Muscle of leg (tissue), 11 donors: ENCODE results near the gene FN3K. TPM values are rescaled to one million over a fixed set of nuclear protein-coding genes. Genes with fewer than 3 reads are reported as not detected.
A peak's percentile ranks its signal among the peaks of the same experiment; 100 is the strongest.
"Not testable (repeated sequence)": the region's sequence is repeated elsewhere in the genome, so short reads cannot be mapped to it uniquely, and the experiment has no call there.

ENCODE experiments used
- DNase-seq: peaks from one replicate; pipeline ENCODE4 v3.0.0; 2013
- H3K27ac ChIP-seq: one replicate; pipeline ENCODE4 v1.5.1; 2013; ENCODE audit warnings: mild to moderate bottlenecking, low read length, control low read depth
- H3K27me3 ChIP-seq: one replicate; pipeline ENCODE4 v1.6.1; 2013; ENCODE audit warnings: low read length; ENCODE audit not compliant: control insufficient read depth, insufficient read depth
- H3K36me3 ChIP-seq: one replicate; pipeline ENCODE4 v1.6.1; 2013; ENCODE audit warnings: low read length; ENCODE audit not compliant: control insufficient read depth, insufficient read depth
- H3K4me1 ChIP-seq: one replicate; pipeline ENCODE4 v1.6.1; 2013; ENCODE audit warnings: low read length; ENCODE audit not compliant: control insufficient read depth, insufficient read depth
- H3K4me3 ChIP-seq: one replicate; pipeline ENCODE4 v1.5.1; 2013; ENCODE audit warnings: low read length, control low read depth
- H3K9me3 ChIP-seq: replicated peaks from 2 replicates; pipeline ENCODE4 v1.6.1; 2013; ENCODE audit warnings: low read depth, low read length; ENCODE audit not compliant: control insufficient read depth
- WGBS: methylation state at CpG from one replicate; pipeline ENCODE4 v1.1.5; 2013; ENCODE audit warnings: missing lambda C conversion rate; ENCODE audit not compliant: insufficient coverage; 5-methylcytosine and 5-hydroxymethylcytosine counted together
- polyA plus RNA-seq, 8 donors: library from polyadenylated mRNA; unstranded; fragments of 120-200 nt; gene quantifications; one replicate each; pipeline versions ENCODE4 v1.2.1 to v1.2.3, GENCODE V29; 2013; ENCODE audit warnings: inconsistent platforms in 1 of 8, low replicate concordance in 1 of 8; ENCODE audit not compliant: insufficient read length in 8 of 8, insufficient read depth in 1 of 8
- total RNA-seq: library from RNA; stranded (reverse); fragments of 120-200 nt; gene quantifications from one replicate; pipeline ENCODE4 v1.2.4, GENCODE V29; 2013

The FN3K gene
- total and polyA plus RNA-seq, 9 donors: 4.9 to 33.2 (median 17.8) TPM

- not testable (repeated sequence) for H3K27ac ChIP-seq, DNase-seq, H3K4me1 ChIP-seq, H3K27me3 ChIP-seq, H3K4me3 ChIP-seq, H3K9me3 ChIP-seq
- WGBS: 73% methylated on average over 10 of the region's 19 CpGs
- peaks cover 35% of the 10 kb centered on the region for H3K36me3 ChIP-seq
These were observed 39.0 kb downstream of the FN3K start for GRCh38 chr17:82774456-82774855.

- H3K4me3 ChIP-seq: no peak overlapping the region
- H3K27ac ChIP-seq: no peak overlapping the region
- WGBS: 37% methylated on average over 29 of the region's 34 CpGs
- no peaks in the 10 kb centered on the region for H3K9me3 ChIP-seq
- peaks cover 15% of the 10 kb centered on the region for H3K4me1 ChIP-seq
- DNase-seq: no peak
- no peaks in the 10 kb centered on the region for H3K27me3 ChIP-seq
- peaks cover 28% of the 10 kb centered on the region for H3K36me3 ChIP-seq
These were observed 39.8 kb downstream of the FN3K start for GRCh38 chr17:82775001-82775823.

- H3K4me3 ChIP-seq: no peak overlapping the region
- no peak for DNase-seq
- no peaks in the 10 kb centered on the region for H3K9me3 ChIP-seq
- no peaks in the 10 kb centered on the region for H3K27me3 ChIP-seq
- H3K36me3 ChIP-seq: peaks cover 21% of the 10 kb centered on the region
- H3K27ac ChIP-seq: no peak overlapping the region
- WGBS: 84% methylated on average over 13 of the region's 13 CpGs
- peaks cover 26% of the 10 kb centered on the region for H3K4me1 ChIP-seq
These were observed 41.0 kb downstream of the FN3K start for GRCh38 chr17:82776454-82776853.

- Histone ChIP-seq H3K36me3 (peaks cover 25% of the 10 kb centered on the region), H3K4me1 (peaks cover 34% of the 10 kb centered on the region)
- not testable (repeated sequence) for H3K27me3 ChIP-seq, H3K27ac ChIP-seq, H3K9me3 ChIP-seq, DNase-seq, H3K4me3 ChIP-seq
- WGBS: 71% methylated on average over 5 of the region's 21 CpGs
These were observed 42.5 kb downstream of the FN3K start for GRCh38 chr17:82777778-82778375.

GRCh38 chr17:82779541-82779940 is 44.1 kb downstream of the FN3K start:
- DNase-seq: peak; percentile 42

GRCh38 chr17:82780195-82780594 is 44.8 kb downstream of the FN3K start:
- Histone ChIP-seq H3K4me1 (peaks cover 31% of the 10 kb centered on the region), H3K4me3 (no peak overlapping the region), H3K9me3 (no peaks in the 10 kb centered on the region), H3K27ac (peak overlapping the region; percentile 13), H3K27me3 (no peaks in the 10 kb centered on the region), H3K36me3 (peaks cover 35% of the 10 kb centered on the region)
- DNase-seq: peak; percentile 43
- 50% methylated on average over 12 of the region's 12 CpGs for WGBS

More at GRCh38 chr17:82779541-82779940, 44.1 kb downstream of the FN3K start:
- Histone ChIP-seq H3K27ac (peak overlapping the region; percentile 13), H3K9me3 (no peaks in the 10 kb centered on the region), H3K4me1 (peaks cover 34% of the 10 kb centered on the region), H3K36me3 (peaks cover 33% of the 10 kb centered on the region), H3K4me3 (no peak overlapping the region), H3K27me3 (no peaks in the 10 kb centered on the region)
- 89% methylated on average over 17 of the region's 23 CpGs for WGBS

GRCh38 chr17:82780971-82781893 is 45.8 kb downstream of the FN3K start:
- Histone ChIP-seq H3K27ac (no peak overlapping the region), H3K4me3 (no peak overlapping the region), H3K9me3 (no peaks in the 10 kb centered on the region), H3K4me1 (peaks cover 31% of the 10 kb centered on the region), H3K27me3 (no peaks in the 10 kb centered on the region), H3K36me3 (peaks cover 35% of the 10 kb centered on the region)
- peak; percentile 51 for DNase-seq
- 58% methylated on average over 25 of the region's 27 CpGs for WGBS

GRCh38 chr17:82781894-82782274 is 46.5 kb downstream of the FN3K start:
- Histone ChIP-seq H3K4me3 (no peak overlapping the region), H3K36me3 (peaks cover 30% of the 10 kb centered on the region), H3K4me1 (peaks cover 33% of the 10 kb centered on the region), H3K27ac (no peak overlapping the region), H3K9me3 (no peaks in the 10 kb centered on the region), H3K27me3 (no peaks in the 10 kb centered on the region)
- WGBS: 17% methylated on average over 7 of the region's 8 CpGs
- DNase-seq: peak; percentile 89

- H3K27me3 ChIP-seq: no peaks in the 10 kb centered on the region
- peaks cover 40% of the 10 kb centered on the region for H3K4me1 ChIP-seq
- DNase-seq: no peak
- H3K27ac ChIP-seq: peak overlapping the region; percentile 1
- WGBS: 89% methylated on average over 39 of the region's 42 CpGs
- no peaks in the 10 kb centered on the region for H3K9me3 ChIP-seq
- H3K4me3 ChIP-seq: no peak overlapping the region
- H3K36me3 ChIP-seq: peaks cover 33% of the 10 kb centered on the region
These were observed 47.3 kb downstream of the FN3K start for GRCh38 chr17:82782657-82783207.
